ENCODE measurements around the gene POU3F3.

POU3F3 gene

DNA sequence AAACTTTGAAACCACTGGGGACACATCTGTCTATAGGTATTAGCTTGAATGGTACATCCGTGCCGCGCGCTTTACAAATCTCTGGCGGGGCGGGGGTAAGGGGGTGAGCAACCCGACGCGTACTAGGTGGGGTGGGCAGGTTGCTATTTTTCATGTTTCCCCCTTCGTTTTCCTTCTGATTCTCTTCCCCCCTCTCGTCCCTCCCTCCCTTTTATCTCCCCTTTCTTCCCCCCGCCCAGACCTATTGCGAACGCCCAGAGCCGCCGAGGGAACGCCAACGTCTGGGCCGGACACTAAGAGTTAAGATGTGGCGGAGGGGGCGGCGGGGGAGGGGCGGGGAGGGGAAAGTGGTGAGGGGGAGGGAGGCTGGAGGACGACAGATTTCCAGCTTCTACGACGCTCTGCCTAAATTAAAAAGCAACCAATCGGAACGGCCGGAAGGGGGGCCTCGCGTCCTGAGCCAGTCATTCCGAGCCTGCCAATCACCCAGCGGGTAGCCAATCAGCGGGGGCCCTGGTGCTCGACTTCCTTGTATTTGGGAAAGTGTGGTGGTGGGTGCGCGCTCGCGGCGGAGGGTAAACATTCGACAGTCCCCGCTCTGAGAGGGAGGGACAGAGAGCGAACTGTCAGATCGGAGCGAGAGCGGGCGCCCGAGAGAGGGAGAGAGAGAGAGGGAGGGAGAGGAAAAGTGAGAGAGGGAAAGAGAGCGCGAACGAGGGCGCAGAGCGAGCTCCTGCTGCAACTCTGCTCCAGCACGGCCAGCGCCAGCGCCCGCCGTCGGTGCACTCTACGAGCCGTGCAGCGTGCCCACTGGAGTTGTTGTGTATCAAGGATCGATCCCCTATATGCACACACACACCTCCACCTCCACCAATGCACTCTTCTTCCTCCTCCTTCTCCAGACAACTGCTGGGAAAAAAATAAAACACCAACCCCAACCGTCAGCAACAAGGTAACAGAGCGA is at the start of gene POU3F3:
Gene POU3F3, plus strand, starts transcription at position 582 of the 964 bp plus-strand sequence. CDS start 1,396 bp downstream, outside the sequence.
- DNase-seq (ENCODE audit: low read depth in 2 of 2) = no peak

DNA sequence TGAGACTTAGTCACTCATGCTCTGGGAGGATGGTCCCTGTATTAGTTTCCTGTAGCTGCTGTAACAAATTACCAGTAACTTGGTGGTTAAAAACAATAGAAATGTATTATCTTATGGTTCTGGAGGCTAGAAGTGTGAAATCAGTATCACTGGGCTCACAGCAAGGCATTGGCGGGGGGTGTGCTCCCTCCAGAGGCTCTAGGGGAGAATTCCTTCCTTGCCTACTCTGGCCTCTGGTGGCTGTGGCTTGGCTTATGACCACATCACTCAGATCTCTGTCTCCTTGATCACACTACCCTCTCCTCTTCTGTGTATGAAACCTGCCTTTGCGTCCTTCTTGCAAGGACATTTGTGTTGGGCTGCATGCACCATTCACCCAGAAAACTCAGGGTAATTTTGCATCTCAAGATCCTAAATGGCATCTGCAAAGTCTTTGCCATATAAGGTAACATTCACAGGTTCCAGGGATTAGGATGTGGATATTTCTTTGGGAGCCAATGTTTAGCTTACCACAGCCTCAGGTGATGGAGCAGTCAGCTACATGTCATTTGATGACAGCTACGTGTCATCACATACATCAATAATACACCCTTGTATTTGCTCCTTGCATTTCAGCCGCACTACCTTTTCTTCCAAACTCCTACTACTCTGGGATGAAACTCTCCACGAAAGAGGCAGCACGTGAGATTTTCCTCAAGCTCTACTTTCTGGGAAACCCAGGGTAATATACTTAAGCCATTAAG is 49.6 kb upstream of the POU3F3 start:
- no peak for DNase-seq (ENCODE audit: low read depth in 2 of 2)

DNA sequence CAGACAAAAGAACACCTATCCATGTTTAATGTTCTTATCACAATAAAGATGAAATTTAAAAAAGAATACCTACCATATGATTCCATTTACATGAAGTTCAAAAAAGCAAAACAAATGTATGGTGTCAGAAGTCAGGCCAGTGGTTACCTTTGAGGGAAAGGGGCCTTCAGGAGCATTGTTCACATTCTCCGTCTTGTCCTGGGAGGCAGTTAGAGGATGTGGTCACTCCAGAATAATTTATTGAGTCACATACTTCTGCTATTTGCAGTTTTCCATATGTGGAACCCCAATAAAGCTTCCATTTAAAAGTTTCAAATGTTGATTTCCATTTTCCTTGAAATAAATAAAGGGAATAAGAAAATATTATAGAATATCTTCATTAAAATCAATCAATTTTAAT is 41.6 kb upstream of the POU3F3 start:
- DNase-seq (ENCODE audit: low read depth in 2 of 2) = no peak

DNA sequence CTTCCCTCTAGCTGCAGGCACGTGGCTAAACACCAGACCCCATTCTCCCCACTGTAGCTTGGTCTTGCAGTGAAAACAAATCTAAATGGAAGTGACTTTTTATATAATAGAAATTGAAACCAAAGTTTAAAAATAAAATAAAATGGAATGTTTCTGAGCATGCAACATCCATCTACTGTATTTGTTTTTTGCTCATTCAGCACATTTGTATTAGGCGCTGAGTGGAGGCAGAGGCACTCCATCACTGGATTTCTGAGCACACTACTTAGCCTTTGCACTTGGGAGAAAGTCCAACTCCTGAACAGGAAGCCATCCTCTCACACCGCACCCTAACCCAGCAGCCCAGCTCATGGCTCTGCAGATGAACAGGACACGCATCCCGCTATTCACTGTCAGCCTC is 37.8 kb upstream of the POU3F3 start:
- DNase-seq (ENCODE audit: low read depth in 2 of 2) = no peak

DNA sequence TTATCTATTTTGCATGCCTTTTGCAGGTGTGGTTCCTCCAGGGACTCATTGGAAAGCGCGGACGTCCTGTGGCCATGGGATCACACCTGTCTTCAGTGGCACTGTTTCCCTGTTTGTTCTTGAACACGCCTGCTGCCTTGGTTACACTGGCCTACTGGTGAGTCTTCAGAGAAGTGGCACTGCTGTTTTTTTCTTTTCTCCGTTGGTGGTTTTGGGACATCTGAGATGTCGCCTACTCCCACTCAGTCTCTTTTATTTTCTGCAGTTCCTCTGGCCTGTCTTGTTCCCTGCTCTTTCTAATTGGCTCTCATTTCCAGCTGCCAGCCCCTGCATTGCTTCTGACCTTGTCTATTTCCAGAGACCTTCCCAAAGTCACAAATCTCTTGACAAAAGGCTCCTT is 35.7 kb upstream of the POU3F3 start:
- DNase-seq (ENCODE audit: low read depth in 2 of 2) = no peak

DNA sequence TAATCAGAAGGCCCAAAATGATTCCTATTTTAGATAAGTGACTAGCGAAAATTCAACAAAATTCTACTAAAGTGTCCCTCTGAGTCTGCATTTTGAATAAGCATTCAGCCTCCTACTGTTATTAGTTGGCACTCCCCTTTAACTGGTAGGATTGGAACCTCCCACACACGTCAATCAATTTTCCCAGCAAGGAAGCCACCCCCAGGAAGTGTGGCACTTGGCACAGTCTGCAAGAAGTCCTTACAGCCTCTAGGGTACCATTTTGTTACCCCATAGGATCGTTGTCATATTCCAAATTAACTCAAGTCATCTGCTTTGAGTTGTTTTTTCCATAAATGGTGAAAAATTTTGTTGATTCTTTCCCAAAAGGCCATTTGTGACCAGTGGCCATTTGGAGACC is 33.8 kb upstream of the POU3F3 start:
- DNase-seq (ENCODE audit: low read depth in 2 of 2) = no peak

DNA sequence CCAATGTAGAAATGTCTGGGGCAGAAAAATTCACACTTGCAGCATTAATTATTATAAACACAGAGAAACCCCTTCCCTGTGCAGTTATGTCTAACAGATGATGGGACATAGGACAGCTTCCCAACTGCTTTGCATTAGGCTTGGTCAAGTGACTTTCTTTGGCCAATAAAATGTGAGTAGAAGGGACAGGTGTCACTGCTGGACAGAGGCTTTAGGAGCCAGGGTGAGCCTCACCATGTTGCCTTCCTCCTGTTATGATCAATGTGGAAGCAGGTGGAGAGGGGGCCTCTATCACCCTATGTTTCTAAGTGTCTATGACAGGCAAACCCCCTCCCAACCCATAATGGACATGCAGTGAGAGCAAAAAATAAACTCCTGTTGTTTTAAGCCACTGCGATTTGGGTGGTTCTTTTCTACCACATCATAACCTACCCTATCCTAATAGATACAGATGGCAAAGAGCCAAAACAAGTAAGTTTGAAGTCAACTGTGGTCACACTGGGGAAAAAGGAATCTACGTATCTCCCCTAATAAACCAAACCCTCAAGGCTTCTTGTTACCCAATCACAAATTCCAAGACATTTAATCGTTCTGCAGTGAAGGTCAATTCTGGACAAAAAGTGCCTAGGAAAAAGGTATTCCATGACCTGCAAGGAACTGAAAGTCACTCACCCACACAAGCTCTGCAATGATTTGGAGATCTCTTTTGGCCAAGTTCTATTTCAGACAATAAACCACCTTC is 28.6 kb upstream of the POU3F3 start:
- DNase-seq (ENCODE audit: low read depth in 2 of 2) = no peak

DNA sequence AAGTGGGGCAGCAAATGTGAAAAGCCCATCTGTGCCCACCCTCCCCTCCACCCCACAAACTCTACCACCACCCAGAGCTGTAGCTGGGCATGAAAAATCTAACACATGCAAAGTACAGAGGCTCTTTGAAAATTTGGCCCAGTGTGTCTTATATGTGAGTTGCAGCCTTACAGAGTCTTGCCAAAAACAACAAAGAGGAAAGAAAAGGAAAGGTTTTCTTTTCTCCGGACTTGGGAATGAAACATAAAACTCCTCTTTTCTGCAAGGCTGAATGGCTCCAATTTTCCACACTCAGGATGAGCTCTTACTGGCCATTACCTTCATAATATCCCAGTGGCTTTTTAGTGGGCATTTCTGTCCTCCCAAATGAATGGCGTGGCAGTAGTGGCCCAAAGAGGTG is 27.9 kb upstream of the POU3F3 start:
- no peak for DNase-seq (ENCODE audit: low read depth in 2 of 2)

DNA sequence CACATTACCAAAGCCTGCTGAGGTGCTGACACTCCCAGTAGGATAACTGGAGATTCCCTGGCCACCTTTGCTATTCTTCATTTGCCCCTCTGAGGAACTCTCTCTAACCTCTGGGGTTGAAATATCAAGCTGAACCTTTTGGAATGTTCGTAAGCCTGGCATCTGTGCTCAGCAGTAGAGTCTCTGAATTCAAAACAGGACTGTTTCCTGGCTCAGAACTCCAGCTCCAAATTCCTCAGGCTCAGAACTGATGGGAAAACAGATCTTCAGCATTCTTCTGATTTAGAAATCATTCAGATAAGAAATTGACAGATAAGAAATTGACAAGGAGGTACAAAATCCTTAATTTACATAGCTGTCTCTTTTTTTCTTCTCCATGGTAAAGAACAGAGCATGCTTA is 22.2 kb upstream of the POU3F3 start:
- DNase-seq (ENCODE audit: low read depth in 2 of 2) = no peak

DNA sequence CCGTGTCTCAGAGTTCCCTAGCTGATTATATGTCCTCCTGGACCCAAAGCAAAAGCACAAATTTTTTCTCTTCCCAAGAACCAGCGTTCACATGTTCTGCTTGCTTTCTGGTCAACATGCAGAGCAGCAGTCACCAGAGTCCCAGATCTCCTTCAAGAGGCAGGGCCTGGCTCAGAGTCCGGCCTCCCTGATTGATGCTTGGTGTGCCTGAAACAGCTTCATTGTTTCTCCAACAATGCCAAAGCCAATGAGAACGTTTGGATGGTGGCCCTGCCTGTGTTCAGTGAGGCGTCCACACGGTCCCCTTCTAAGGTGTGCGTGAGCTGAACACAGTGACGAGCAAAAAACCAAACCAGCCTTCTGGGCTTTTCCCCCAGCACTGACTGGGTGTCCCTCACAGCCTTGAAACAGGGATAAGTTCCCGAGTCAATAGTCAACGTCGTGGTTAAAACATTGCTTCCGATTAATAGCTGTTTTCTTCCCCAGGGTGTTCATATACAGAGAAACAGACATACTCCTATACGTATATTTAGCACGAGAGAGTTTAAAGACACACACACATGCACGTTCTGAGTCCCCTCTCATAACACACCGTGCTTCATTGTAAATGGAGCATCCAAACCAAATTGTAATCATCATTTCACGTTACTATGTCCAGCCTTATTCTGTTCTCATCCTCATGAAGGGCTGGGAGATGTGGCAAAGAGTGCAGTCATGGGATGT is 19.3 kb upstream of the POU3F3 start:
- DNase-seq (ENCODE audit: low read depth in 2 of 2) = no peak

DNA sequence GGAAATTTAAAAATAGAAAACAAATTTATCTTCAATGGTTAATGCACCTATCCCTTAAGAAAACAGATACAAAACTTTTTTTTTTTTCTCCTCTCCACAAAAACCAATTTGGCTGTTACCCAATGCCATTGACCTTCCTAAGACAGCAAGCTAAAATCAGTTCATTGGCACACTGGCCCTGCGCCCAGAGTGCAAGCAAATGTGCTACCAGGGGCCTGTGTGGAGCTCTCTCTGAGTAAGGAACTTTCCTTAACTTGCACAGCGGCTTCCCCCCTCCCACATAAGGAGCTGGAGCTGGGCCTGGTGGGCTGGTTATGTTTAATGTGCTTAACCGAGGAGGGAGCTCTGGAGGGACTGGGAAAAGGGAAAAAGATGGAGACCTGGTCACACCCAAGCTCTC is 17.6 kb upstream of the POU3F3 start:
- DNase-seq (ENCODE audit: low read depth in 2 of 2) = no peak

DNA sequence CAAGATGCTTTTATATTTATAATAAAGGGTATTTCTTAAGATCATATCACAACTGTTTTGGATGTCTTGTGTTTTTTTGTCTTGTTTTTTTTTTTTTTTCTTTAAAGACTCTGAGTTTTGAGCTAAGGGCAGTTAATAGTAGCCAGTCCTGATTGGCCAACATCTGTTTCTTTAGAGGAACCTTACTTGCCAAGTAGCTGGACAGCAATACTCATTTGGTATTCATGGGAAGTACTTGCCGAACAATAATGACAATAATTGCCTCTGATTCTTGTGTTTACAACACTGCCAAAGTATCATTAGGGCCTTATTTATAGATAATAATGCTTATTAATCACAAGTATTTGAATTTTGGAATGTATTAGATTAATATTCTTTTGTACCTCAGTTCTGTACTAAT is 17.1 kb upstream of the POU3F3 start:
- DNase-seq (ENCODE audit: low read depth in 2 of 2) = no peak

DNA sequence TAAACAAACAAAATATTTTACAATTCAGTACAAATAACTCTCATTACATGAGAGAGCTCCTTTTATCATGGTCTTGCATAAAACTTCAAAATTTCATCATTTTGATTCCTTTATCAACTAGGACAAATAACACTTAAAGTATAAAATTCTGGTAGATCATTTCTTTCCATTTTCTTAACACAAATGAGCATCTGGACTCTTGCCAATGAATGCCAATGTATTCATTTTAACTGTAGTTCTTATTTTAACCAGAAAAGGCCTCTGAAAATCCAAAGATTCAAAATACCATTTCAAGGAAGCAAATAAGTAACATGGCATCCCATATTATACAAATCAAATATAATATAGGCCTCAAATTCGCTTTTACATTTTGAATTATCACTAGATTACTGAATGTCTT is 13.8 kb upstream of the POU3F3 start:
- DNase-seq (ENCODE audit: low read depth in 2 of 2) = no peak

DNA sequence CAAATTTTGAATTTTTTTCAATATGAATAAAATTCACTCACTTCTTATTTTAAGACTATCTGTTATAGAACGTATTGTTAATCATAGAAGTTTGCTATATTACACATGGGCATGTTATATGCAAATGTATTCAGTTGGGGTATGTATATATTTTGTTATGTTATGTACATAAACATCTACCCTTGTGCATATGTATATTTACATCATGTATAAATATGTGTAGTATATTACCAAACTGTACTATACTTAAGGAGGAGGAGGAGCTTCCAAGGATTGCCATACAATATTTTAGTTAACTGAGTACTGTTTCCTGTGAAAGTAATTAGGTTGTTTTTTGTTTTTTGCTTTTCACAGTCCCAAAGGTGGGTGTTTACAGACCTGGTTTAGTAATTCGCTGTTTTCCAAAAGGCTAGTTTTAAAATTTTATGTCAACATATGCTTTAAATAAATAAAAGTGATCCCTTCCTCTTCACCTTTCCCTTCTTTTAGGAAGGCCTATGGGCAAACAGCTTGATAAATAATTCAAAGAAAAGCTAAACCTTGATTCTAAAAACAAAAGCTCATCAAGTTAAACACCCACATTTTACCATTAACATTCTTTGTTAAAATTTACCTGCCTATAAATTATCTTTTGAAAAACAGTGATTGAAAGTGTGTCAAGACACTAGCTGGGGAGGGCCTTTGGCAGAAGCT is 12.9 kb upstream of the POU3F3 start:
- DNase-seq (ENCODE audit: low read depth in 2 of 2) = no peak

DNA sequence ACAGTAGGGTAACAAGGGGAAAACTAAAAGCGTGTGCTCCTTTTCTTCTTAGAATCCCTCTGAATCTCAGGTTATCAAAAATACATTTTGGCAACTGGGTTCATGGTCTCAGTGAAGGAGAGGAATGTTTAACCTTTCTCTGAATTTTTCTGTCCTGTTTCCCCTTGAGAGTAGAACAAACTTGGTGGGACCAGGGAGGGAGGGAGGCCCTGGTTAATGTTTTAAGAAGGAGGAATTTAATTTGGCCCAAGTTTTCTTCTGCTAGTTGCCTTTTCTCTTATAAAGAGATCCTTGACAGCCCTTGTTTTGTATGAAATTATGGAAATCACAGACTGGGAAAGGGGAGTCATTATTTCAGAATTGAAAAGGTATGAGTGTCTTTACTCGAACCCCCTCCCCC is 12.2 kb upstream of the POU3F3 start:
- no peak for DNase-seq (ENCODE audit: low read depth in 2 of 2)

DNA sequence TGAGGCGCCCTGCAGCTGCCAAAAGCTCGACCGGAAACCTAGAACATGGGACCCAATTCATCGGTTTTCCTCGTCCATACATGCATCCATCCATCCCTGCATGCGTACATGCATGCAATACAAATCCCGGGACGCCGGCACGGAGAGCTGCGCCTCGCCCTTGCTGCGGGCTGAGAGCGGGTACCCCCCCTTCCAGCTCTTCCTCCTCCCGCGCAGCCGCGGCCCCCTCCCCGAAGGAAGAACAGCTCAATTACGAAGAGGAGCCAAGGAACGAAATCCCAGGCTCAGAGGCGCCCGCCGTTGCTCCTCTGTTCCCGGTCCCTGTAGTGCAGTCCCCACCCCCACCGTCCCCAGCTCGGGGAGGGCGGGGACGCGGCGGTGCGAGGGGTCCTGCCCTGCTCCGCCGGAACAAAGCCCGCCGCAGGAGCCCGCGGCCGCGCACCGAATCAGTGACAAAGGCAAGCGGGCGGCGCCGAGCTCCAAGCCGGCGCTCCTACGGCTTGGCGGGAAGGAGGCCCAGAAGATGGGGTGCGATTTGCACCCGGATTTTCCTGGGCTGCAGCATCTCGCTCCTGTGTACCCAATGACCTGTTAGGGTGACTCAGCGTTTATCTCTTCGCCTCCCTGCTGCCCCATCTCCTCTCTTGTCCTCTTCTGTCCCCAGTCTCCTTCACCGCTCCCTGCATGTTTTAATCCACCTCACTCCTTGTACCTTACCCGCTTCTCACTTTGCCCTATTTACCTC is 8.9 kb upstream of the POU3F3 start:
- no peak for DNase-seq (ENCODE audit: low read depth in 2 of 2)

DNA sequence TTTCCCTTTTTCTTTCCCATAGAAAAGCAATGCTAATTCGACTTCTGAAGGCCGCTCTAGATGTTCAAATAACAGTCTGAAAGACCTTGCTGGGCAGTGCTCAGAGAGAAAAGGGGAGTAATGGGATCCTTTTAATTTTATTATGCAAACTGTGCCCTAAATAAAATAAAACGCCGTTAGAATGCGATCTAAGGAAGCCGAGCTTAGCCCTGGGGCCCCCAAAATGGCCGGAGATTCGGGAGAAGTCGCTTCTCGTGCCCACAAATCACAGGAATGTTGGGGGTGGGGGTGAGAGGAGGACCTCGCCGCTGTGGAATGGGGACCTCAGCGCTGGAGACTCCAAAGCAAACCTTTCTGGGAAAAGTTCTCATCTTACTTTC is 8.4 kb upstream of the POU3F3 start:
- no peak for DNase-seq (ENCODE audit: low read depth in 2 of 2)

DNA sequence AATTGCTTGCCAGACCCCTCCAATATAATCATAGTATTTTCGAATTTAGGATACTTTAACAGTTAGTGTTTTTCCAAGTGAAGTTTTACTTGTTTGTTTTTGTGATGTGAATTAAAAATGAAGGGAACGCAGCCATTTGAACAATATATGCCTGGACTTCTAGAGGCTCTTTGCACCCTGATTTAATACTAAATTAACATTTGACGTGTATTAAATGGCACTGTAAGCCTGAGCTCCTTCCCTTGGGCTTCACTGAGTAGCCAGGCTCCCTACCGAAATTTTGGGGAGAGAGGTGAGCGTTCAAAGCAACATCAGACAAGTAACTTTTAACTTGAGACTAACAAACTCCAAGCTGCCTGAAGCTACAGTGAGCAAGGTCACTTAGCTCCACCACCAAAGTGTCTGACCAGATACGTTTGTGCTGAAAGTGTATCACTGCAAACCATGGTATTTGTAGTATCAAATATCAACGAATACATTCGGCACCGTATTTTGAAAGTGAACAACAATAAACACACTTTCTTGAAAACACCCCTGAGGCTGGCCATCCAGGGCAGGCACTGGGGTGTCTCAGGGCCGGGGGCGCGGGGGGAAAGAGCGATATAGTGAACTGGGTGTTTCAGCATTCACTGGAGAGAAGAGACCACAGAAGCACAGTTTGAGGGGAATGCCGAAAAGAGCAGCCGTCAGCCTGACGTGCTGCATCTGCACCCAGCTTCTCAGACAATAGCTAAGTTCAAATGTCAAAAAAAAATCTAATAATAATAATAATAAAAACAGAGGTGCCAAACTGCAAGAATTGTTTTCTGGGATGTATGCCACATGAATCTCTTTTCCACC is 7.7 kb upstream of the POU3F3 start:
- no peak for DNase-seq (ENCODE audit: low read depth in 2 of 2)

DNA sequence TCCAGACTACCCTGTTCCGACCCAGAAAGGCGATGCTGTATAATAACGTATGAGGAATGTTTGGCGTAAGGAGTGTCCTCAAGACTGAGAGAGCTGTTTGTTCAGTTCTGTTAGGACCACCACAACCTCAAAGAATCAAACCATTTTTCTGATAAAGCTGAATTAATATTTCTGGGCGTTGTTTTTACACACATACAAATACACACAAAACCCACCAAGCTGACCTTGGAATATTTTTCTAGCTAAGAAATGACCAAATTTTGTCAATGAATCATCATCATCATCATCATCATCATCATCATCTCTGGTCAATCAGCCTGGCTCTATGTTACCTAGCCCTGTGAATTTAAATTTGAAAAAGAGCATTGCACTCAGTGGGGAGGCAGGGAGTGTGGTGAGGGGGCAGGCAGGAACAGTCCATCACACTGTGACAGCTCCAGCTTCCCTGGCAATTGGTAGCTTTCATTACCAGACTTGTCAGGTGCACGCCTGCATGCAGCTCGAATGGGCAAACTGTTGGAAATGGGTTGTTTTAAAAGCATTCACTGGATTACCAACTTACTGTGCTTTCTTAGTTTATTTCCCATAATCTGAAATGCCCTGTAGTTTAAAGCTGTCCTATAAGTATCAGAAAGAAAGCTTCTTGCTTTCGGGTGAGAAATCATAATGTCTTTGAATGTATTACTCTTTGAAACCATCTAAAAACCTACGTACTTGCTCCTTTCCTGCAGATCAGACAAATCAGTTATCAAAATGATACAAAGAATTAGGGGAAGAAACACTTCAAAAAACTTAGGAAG is 6.9 kb upstream of the POU3F3 start:
- DNase-seq (ENCODE audit: low read depth in 2 of 2) = no peak

Measured in stimulated activated CD8-positive, alpha-beta memory T cell treated with anti-CD3 and anti-CD28 coated beads, Interleukin-15, amount 100 ng/mL, for 4 hours (primary cell).